Lung microvascular endothelial cell (primary cell): ENCODE results near the gene ZNF786. TPM values are rescaled to one million over a fixed set of nuclear protein-coding genes. Genes with fewer than 3 reads are reported as not detected.
"Not testable (repeated sequence)": the region's sequence is repeated elsewhere in the genome, so short reads cannot be mapped to it uniquely, and the experiment has no call there.

Source experiments
- DNase-seq, 2 donors: peaks; one replicate each; pipeline versions ENCODE4 v3.0.0 to v3.0.0-alpha.2; 2010; ENCODE audit warnings: low read depth in 2 of 2
- total RNA-seq: library from RNA; depleted of rRNA; stranded (reverse); fragments of >200 nt; gene quantifications from 2 replicates; pipeline ENCODE4 v1.2.1, GENCODE V29; 2014

Gene ZNF786, protein sequence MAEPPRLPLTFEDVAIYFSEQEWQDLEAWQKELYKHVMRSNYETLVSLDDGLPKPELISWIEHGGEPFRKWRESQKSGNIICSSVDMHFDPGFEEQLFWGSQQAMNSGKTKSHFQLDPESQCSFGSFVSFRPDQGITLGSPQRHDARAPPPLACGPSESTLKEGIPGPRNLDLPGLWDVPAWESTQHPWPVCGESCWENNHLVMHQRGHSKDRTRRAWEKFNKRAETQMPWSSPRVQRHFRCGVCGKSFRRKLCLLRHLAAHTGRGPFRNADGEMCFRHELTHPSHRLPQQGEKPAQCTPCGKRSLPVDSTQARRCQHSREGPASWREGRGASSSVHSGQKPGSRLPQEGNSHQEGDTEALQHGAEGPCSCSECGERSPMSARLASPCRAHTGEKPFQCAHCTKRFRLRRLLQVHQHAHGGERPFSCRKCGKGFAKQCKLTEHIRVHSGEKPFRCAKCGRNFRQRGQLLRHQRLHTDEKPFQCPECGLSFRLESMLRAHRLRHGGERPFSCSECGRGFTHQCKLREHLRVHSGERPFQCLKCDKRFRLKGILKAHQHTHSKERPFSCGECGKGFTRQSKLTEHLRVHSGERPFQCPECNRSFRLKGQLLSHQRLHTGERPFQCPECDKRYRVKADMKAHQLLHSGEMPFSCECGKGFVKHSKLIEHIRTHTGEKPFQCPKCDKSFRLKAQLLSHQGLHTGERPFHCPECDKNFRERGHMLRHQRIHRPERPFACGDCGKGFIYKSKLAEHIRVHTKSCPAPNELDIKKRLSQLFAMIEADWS
- 3.3 and 6.2 TPM in 2 replicates for total RNA-seq

- DNase-seq, result peak; percentile 91 to 92
Measured at GRCh38 chr7:149090397-149091195, at the start of gene ZNF786. Gene ZNF786, minus strand, starts transcription at chr7:149090718. Its CDS starts 78 bp downstream, at chr7:149090640.

GRCh38 chr7:149136118-149136517 lies 45.6 kb upstream of the ZNF786 start:
- DNase-seq, result no peak

- no peak for DNase-seq
Measured at GRCh38 chr7:149133028-149133710, 42.7 kb upstream of the ZNF786 start.

GRCh38 chr7:149130572-149131198 lies 40.2 kb upstream of the ZNF786 start:
- no peak for DNase-seq

GRCh38 chr7:149126662-149127266 lies 36.2 kb upstream of the ZNF786 start:
- DNase-seq, result peak; percentile 37 to 46

GRCh38 chr7:149125863-149126661 lies 35.5 kb upstream of the ZNF786 start, which contains the start of gene ZNF425:
Gene ZNF425, minus strand, starts transcription at chr7:149126324. Its CDS starts 111 bp downstream, at chr7:149126213.
- peak; percentile 93 to 96 for DNase-seq

GRCh38 chr7:149125189-149125862 lies 34.8 kb upstream of the ZNF786 start:
- no peak for DNase-seq

GRCh38 chr7:149109969-149110368 lies 19.5 kb upstream of the ZNF786 start:
- DNase-seq, result peak in 1 of 2 donors; percentile 31

DNA sequence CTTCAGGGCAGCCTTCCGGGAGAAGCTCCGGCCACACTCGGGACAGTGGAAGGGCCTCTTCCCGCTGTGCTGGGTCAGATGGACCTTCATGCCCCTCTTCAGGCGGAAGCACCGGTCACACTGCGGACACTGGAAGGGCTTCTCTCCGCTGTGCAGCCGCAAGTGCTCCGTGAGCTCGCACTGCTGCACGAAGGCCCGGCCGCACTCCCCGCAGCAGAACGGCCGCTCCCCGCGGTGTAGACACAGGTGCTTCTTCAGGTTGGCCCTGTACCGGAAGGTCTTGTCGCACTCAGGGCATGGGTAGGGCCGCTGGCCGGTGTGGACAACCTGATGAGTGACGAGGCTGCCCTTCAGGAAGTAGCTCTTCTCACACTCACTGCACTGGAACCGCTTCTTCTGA lies 14.2 kb upstream of the ZNF786 start:
- no peak for DNase-seq

- DNase-seq, result no peak
Measured at GRCh38 chr7:149104214-149104613, 13.7 kb upstream of the ZNF786 start.

GRCh38 chr7:149103424-149103823 lies 12.9 kb upstream of the ZNF786 start:
- no peak for DNase-seq

- DNase-seq, result no peak
Measured at GRCh38 chr7:149102666-149103065, 12.1 kb upstream of the ZNF786 start.

DNA sequence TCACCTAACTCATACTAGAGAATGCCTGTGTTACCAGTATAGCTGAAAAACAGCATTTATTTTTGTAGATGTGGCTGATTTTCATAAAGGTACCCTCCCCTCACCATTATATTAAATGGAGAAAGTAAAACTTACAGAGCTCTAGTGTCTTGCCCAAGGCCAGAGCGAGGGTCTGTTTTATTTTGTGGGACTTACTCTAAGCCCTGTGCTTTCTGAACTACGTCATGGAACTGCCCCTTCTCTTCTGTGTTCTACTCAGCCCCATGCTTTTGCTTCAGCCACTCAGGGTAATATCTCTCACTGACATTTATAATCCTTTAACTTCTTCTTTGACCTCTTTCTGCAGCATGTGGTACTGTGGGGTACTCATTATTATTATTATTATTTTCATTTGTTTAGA lies 10.3 kb upstream of the ZNF786 start:
- no peak for DNase-seq

DNA sequence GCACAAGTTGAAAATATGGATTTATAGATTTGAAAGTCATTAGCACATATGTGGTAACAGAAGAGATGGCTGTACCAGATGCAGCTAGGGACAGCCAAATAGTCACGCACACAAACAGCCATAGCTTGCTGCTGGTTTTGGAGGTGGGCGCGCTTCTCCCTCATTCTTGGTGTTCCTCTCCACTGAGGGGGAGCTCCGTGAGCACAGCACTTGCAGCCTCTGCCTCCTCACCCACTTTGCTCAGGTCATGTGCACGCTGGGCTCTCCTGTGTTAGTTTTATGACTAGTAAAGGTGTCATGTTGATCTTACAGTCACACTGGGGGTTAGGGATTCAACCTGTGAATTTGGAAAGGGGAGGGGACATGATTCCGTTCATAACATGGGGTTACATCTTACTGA lies 8.5 kb upstream of the ZNF786 start:
- no peak for DNase-seq

DNA sequence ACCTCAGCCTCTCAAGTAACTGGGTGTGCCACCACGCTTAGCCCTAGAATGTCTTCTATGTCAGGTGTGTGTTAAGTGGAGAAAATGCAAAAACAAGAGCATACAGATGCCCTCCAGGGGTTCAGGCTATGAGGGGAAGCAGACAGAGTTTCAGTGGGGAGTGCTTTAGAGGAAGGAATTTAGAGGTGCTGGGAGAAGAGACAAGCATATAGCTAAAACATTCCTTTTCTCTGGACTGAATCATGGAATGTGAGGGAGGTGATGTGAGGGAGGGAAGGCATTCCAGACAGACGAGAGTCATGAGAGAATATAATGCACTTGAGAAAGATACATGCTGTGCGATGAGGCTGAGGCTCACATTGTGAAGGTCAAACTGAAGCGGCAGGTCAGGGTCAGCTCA lies 6.6 kb upstream of the ZNF786 start:
- DNase-seq, result no peak

DNA sequence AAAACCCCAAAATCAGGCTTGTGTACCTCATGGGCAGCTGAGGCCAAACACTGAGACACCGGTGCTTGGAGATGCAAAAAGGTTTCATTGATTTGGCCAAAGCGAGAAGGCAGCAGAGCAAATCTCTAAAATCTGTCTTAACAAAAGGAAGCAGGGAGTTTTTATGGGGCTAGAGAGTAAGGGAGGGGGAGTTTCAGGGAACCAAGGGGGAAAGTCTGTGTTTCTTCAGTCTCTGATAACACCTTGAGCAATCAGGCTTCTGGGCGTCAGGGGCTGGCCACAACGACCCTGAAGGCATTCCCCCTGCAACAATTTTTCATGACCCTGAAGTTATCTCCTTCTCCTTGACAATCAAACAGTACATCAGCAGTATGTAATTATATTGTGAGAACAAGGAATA lies 2.7 kb upstream of the ZNF786 start:
- no peak for DNase-seq

GRCh38 chr7:149092244-149092643 lies 1.7 kb upstream of the ZNF786 start:
- not testable (repeated sequence) for DNase-seq

DNA sequence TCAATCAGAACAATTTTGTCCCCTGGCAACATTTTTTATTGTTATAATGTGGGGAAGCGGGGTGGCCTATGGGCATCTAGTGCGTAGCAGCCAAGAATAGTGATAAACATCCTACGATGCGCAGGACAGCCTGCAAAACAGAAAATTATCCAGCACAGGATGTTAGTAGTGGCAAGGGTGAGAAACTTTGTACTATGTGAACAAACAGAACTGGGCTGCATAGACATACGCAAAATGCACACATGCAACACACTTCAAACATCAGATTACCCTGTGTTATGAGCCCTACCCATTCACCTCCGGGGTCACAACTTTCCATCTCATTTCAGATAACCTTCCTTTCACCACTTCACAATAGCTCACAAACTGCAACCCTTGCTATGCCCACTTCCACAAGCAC lies 3.1 kb downstream of the ZNF786 start:
- peak in 1 of 2 donors; percentile 15 for DNase-seq

DNA sequence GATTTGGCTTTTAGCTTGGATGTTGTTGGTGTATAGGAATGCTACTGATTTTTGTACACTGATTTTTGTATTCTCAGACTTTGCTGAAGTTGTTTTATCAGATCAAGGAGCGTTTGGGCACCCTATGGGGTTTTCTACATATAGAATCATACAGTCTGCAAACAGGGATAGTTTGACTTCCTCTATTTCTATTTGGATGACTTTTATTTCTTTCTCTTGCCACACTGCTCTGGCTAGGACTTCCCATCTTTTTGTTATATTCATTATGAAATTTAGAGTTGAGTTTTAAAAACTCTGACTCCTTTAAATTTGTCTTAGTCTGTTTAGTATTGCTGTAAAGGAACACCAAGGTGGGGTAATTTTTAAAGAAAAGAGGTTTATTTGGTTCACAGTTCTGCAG lies 4.7 kb downstream of the ZNF786 start:
- no peak for DNase-seq
